22Rv1 (cell line): ENCODE data around the gene LMNA.

Experiments used
- CTCF ChIP-seq: fragments of 450-650 bp; IDR thresholded peaks from 2 replicates; pipeline ENCODE4 v1.5.1; 2017; ENCODE audit warnings: mild to moderate bottlenecking
- ZFX ChIP-seq: fragments of 450-650 bp; IDR thresholded peaks from 2 replicates; pipeline ENCODE4 v1.6.1; 2017; ENCODE audit warnings: antibody characterized with exemption, borderline replicate concordance

GRCh38 chr1:156143765-156144489 is 29.4 kb downstream of the LMNA start:
- TF ChIP-seq CTCF: no peak
- no peak for TF ChIP-seq ZFX
